GM23248 (cell line): ENCODE data around the gene KCNAB3. TPM values are rescaled to one million over a fixed set of nuclear protein-coding genes. Genes with fewer than 3 reads are reported as not detected.

Experiments used
- DNase-seq: peaks from one replicate; pipeline ENCODE4 v3.0.0-alpha.2; 2015
- H2AFZ ChIP-seq: fragments of 200-600 bp; sonication (generic); 2 replicates; pipeline ENCODE4 v1.6.1; 2016; ENCODE audit warnings: antibody characterized with exemption
- H3F3A ChIP-seq: fragments of 200-600 bp; sonication (generic); 2 replicates; pipeline ENCODE4 v1.6.1; 2016; ENCODE audit warnings: mild to moderate bottlenecking, antibody characterized with exemption, mixed run types; ENCODE audit not compliant: insufficient read depth
- H3K27ac ChIP-seq: fragments of 200-600 bp; sonication (generic); 2 replicates; pipeline ENCODE4 v1.5.1; 2016; ENCODE audit warnings: mild to moderate bottlenecking
- H3K27me3 ChIP-seq: fragments of 200-600 bp; sonication (generic); replicated peaks from 2 replicates; pipeline ENCODE4 v1.6.1; 2016; ENCODE audit warnings: mild to moderate bottlenecking; ENCODE audit not compliant: insufficient read depth
- H3K36me3 ChIP-seq: fragments of 200-600 bp; sonication (generic); 2 replicates; pipeline ENCODE4 v1.6.1; 2016; ENCODE audit warnings: low read depth, mild to moderate bottlenecking
- H3K4me1 ChIP-seq: fragments of 200-600 bp; sonication (generic); 2 replicates; pipeline ENCODE4 v1.6.1; 2016; ENCODE audit warnings: mild to moderate bottlenecking; ENCODE audit not compliant: insufficient read depth
- H3K4me2 ChIP-seq: fragments of 200-600 bp; sonication (generic); one replicate; pipeline ENCODE4 v1.6.1; 2016; ENCODE audit warnings: mild to moderate bottlenecking; ENCODE audit not compliant: unreplicated experiment
- H3K4me3 ChIP-seq: fragments of 200-600 bp; sonication (generic); 2 replicates; pipeline ENCODE4 v1.5.1; 2016; ENCODE audit warnings: mild to moderate bottlenecking
- H3K79me2 ChIP-seq: fragments of 200-600 bp; sonication (generic); 2 replicates; pipeline ENCODE4 v1.6.1; 2016; ENCODE audit warnings: mild to moderate bottlenecking; ENCODE audit not compliant: insufficient read depth
- H3K9ac ChIP-seq: fragments of 200-600 bp; sonication (generic); 2 replicates; pipeline ENCODE4 v1.6.1; 2016; ENCODE audit warnings: mild to moderate bottlenecking
- H3K9me2 ChIP-seq: fragments of 200-600 bp; sonication (generic); 2 replicates; pipeline ENCODE4 v1.6.1; 2016; ENCODE audit warnings: mixed run types, mild to moderate bottlenecking, moderate library complexity; ENCODE audit not compliant: insufficient read depth
- H3K9me3 ChIP-seq: fragments of 200-600 bp; sonication (generic); one replicate; pipeline ENCODE4 v1.6.1; 2017; ENCODE audit warnings: low read depth
- H4K20me1 ChIP-seq: fragments of 200-600 bp; sonication (generic); 2 replicates; pipeline ENCODE4 v1.6.0; 2016; ENCODE audit not compliant: insufficient read depth
- EZH2 ChIP-seq: fragments of 200-600 bp; sonication (generic); IDR thresholded peaks from 2 replicates; pipeline ENCODE4 v1.6.1; 2018; ENCODE audit warnings: antibody characterized with exemption, mild to moderate bottlenecking; ENCODE audit not compliant: insufficient read depth, poor library complexity, severe bottlenecking
- EZH2phosphoT487 ChIP-seq: fragments of 200-600 bp; sonication (generic); IDR thresholded peaks from 2 replicates; pipeline ENCODE4 v1.6.1; 2018; ENCODE audit warnings: antibody characterized with exemption, moderate library complexity, mild to moderate bottlenecking, low read depth; ENCODE audit not compliant: insufficient read depth
- WGBS, 2 experiments: methylation state at CpG; one replicate each; pipeline ENCODE4 v1.1.6; 2015 to 2017; ENCODE audit warnings: low lambda C conversion rate in 2 of 2, low coverage in 1 of 2; ENCODE audit errors: missing lambda C conversion rate in 2 of 2; 5-methylcytosine and 5-hydroxymethylcytosine counted together
- in situ Hi-C: fragments of 300-500 bp; cut with MboI; formaldehyde crosslinking; loops from 2 replicates; pipeline ENCODE4 v1.15.0; 2020
- polyA plus RNA-seq: library from polyadenylated mRNA; unstranded; fragments of >200 nt; fragmentation: Nextera tagmentation; extraction: Ambion mirVana; gene quantifications from 2 replicates; pipeline ENCODE4 v1.2.1, GENCODE V29; 2016
- total RNA-seq: library from RNA; depleted of rRNA; stranded (reverse); fragments of >200 nt; shearing (Covaris generic); gene quantifications from 2 replicates; pipeline ENCODE4 v1.2.3, GENCODE V29; 2014

Gene KCNAB3
- total and polyA plus RNA-seq, 2 experiments from 2014 or later: 0.22 to 0.24 TPM

GRCh38 chr17:7935859-7936258 is 6.2 kb upstream of the KCNAB3 start:
- Histone ChIP-seq H3K4me1 (peaks cover 8% of the 10 kb centered on the region), H3K9me2 (no peaks in the 10 kb centered on the region), H3K9me3 (no peaks in the 10 kb centered on the region), H3K27ac (no peak overlapping the region), H3F3A (no peaks in the 10 kb centered on the region), H3K79me2 (peaks cover 42% of the 10 kb centered on the region), H3K27me3 (no peaks in the 10 kb centered on the region), H3K4me3 (no peak overlapping the region), H4K20me1 (no peaks in the 10 kb centered on the region), H3K36me3 (peaks cover 11% of the 10 kb centered on the region), H3K9ac (no peak overlapping the region), H3K4me2 (no peak overlapping the region), H2AFZ (no peak overlapping the region)
- no peak for DNase-seq
- in situ Hi-C loops: no loop called here
- no peak for TF ChIP-seq EZH2
- TF ChIP-seq EZH2phosphoT487: no peak

- Histone ChIP-seq H3K9ac (peak overlapping the region; percentile 86), H3K4me3 (peak overlapping the region; percentile 83), H3F3A (no peaks in the 10 kb centered on the region), H3K27me3 (no peaks in the 10 kb centered on the region), H3K9me3 (no peaks in the 10 kb centered on the region), H3K4me1 (peaks cover 8% of the 10 kb centered on the region), H4K20me1 (no peaks in the 10 kb centered on the region), H3K4me2 (peak overlapping the region; percentile 90), H3K27ac (peak overlapping the region; percentile 44), H3K79me2 (peaks cover 47% of the 10 kb centered on the region), H3K36me3 (peaks cover 4% of the 10 kb centered on the region; the same call in 1 of the 2 replicates), H2AFZ (peak overlapping the region; percentile 90), H3K9me2 (no peaks in the 10 kb centered on the region)
- DNase-seq: peak; percentile 83
- in situ Hi-C loops: no loop called here
- TF ChIP-seq EZH2 (no peak), EZH2phosphoT487 (no peak)
- 1 to 2% methylated on average over 16 of the region's 16 CpGs for WGBS, 2 experiments
Measured at GRCh38 chr17:7932949-7933348, 3.3 kb upstream of the KCNAB3 start.

GRCh38 chr17:7932483-7932891 is 2.8 kb upstream of the KCNAB3 start:
- 0 to 3% methylated on average over 16 to 17 of the region's 17 CpGs for WGBS, 2 experiments
- peaks cover 4% of the 10 kb centered on the region; the same call in 1 of the 2 replicates for H3K36me3 ChIP-seq
- peak; percentile 56 for DNase-seq

GRCh38 chr17:7931709-7932482 is 2.2 kb upstream of the KCNAB3 start, which contains the start of the genes CNTROB and TRAPPC1:
Gene CNTROB, plus strand, starts transcription at chr17:7932206. Its CDS starts 874 bp downstream, at chr17:7933080.
Gene TRAPPC1, minus strand, starts transcription at chr17:7931946. Its CDS starts 117 bp downstream, at chr17:7931829.
- Histone ChIP-seq H3K9ac (peak within 1 kb of the TSS; percentile 86), H3K4me3 (peak within 1 kb of the TSS; percentile 83), H3K27me3 (no peaks in the 10 kb centered on the region), H3K4me2 (peak within 1 kb of the TSS; percentile 90), H3K79me2 (peaks cover 47% of the 10 kb centered on the region), H2AFZ (peak within 1 kb of the TSS; percentile 90), H4K20me1 (no peaks in the 10 kb centered on the region), H3K4me1 (peaks cover 8% of the 10 kb centered on the region), H3F3A (no peaks in the 10 kb centered on the region), H3K9me2 (no peaks in the 10 kb centered on the region), H3K9me3 (no peaks in the 10 kb centered on the region), H3K27ac (peak within 1 kb of the TSS; percentile 44), H3K36me3 (peaks cover 2% of the 10 kb centered on the region; the same call in 1 of the 2 replicates)
- peak; percentile 99 for DNase-seq
- in situ Hi-C loops: no loop called here
- TF ChIP-seq EZH2: no peak
- TF ChIP-seq EZH2phosphoT487: no peak
- WGBS, 2 experiments: 1% methylated on average over 41 to 49 of the region's 55 CpGs

More at GRCh38 chr17:7932483-7932891, 2.8 kb upstream of the KCNAB3 start:
- Histone ChIP-seq H3K4me3 (peak overlapping the region; percentile 83), H4K20me1 (no peaks in the 10 kb centered on the region), H3K79me2 (peaks cover 47% of the 10 kb centered on the region), H3K27ac (peak overlapping the region; percentile 44), H3K9me2 (no peaks in the 10 kb centered on the region), H3F3A (no peaks in the 10 kb centered on the region), H3K9me3 (no peaks in the 10 kb centered on the region), H2AFZ (peak overlapping the region; percentile 90), H3K4me2 (peak overlapping the region; percentile 90), H3K9ac (peak overlapping the region; percentile 86), H3K27me3 (no peaks in the 10 kb centered on the region), H3K4me1 (peaks cover 8% of the 10 kb centered on the region)
- TF ChIP-seq EZH2 (no peak), EZH2phosphoT487 (no peak)
- in situ Hi-C loops: no loop called here
